GM12878 (cell line): ENCODE measurements around the gene STKLD1. TPM values are rescaled to one million over a fixed set of nuclear protein-coding genes. Genes with fewer than 3 reads are reported as not detected.
A peak's percentile ranks its signal among the peaks of the same experiment; 100 is the strongest.

Experiments
- ATF7 ChIP-seq: fragments of 450-650 bp; IDR thresholded peaks from 2 replicates; pipeline ENCODE4 v1.6.1; 2016; ENCODE audit warnings: low read depth, mild to moderate bottlenecking
- CREB1 ChIP-seq: IDR thresholded peaks from 2 replicates; pipeline ENCODE4 v1.6.1; 2012; ENCODE audit warnings: low read depth, mild to moderate bottlenecking, inconsistent platforms
- IKZF2 ChIP-seq, 2 experiments: fragments of 450-650 bp; IDR thresholded peaks; 2 replicates each; pipeline ENCODE4 v1.6.1; 2017; ENCODE audit warnings: mild to moderate bottlenecking in 2 of 2, moderate library complexity in 2 of 2
- PAX5 ChIP-seq: IDR thresholded peaks from 2 replicates; pipeline ENCODE4 v1.6.1; 2011; ENCODE audit warnings: low read depth, low read length, borderline replicate concordance
- POLR2A ChIP-seq: IDR thresholded peaks from 2 replicates; pipeline ENCODE4 v1.6.1; 2011; ENCODE audit warnings: low read depth, mild to moderate bottlenecking, low read length
- RAD21 ChIP-seq: IDR thresholded peaks from 2 replicates; pipeline ENCODE4 v1.6.1; 2011; ENCODE audit warnings: mild to moderate bottlenecking, low read depth, low read length, moderate library complexity; ENCODE audit not compliant: insufficient read depth
- RAD51 ChIP-seq: fragments of 450-650 bp; IDR thresholded peaks from 2 replicates; pipeline ENCODE4 v1.6.1; 2016; ENCODE audit warnings: moderate library complexity, mild to moderate bottlenecking, inconsistent platforms
- RB1 ChIP-seq: fragments of 450-650 bp; formaldehyde crosslinking; IDR thresholded peaks from 2 replicates; pipeline ENCODE4 v1.6.1; 2017; ENCODE audit warnings: mild to moderate bottlenecking, borderline replicate concordance
- SIX5 ChIP-seq: IDR thresholded peaks from 2 replicates; pipeline ENCODE4 v1.6.1; 2011; ENCODE audit warnings: mild to moderate bottlenecking, low read depth, low read length, moderate library complexity; ENCODE audit not compliant: severe bottlenecking
- SMAD1 ChIP-seq: fragments of 450-650 bp; IDR thresholded peaks from 2 replicates; pipeline ENCODE4 v1.6.1; 2018; ENCODE audit warnings: mild to moderate bottlenecking, low read depth; ENCODE audit not compliant: partially characterized antibody
- ZNF217 ChIP-seq: fragments of 450-650 bp; IDR thresholded peaks from 2 replicates; pipeline ENCODE4 v1.6.1; 2017; ENCODE audit warnings: antibody characterized with exemption, mild to moderate bottlenecking
- polyA plus RNA-seq, 11 experiments: library from polyadenylated mRNA; depleted of rRNA in 4 of 11; unstranded in 6 of 11; stranded (reverse) in 5 of 11; fragments of >200 nt; fragmentation: Nextera tagmentation in 4 of 11; fragmentation: Illumina TruSeq in 1 of 11; extraction: Ambion mirVana in 4 of 11; extraction: Trizol in 1 of 11; gene quantifications; 1 replicate in 1 of 11; 2 replicates in 10 of 11; pipeline versions ENCODE4 v1.2.1 to v1.2.3, GENCODE V29; 2011 to 2016; ENCODE audit warnings: inconsistent platforms in 2 of 11, missing spikeins in 2 of 11, low read depth in 1 of 11
- total RNA-seq, 4 experiments: library from RNA; depleted of rRNA in 3 of 4; stranded (reverse); fragments of >200 nt in 3 of 4; fragmentation: Illumina TruSeq in 1 of 4; extraction: Trizol in 1 of 4; gene quantifications; 2 replicates each; pipeline versions ENCODE4 v1.2.1 to v1.2.3, GENCODE V29; 2013 to 2021
- TF ChIP-seq, protein P1 (sequence below): IDR thresholded peaks from 2 replicates; pipeline ENCODE4 v1.6.1; 2011; ENCODE audit warnings: low read depth, mild to moderate bottlenecking, low read length, moderate library complexity, borderline replicate concordance; ENCODE audit errors: extremely low read depth
- TF ChIP-seq, protein P2 (sequence below): fragments of 450-650 bp; formaldehyde crosslinking; IDR thresholded peaks from 2 replicates; pipeline ENCODE4 v1.4.0; 2020; ENCODE audit warnings: mild to moderate bottlenecking, moderate library complexity
- TF ChIP-seq, protein P3 (sequence below): fragments of 450-650 bp; conservative IDR thresholded peaks from 2 replicates; pipeline ENCODE4 v1.6.1; 2017; ENCODE audit warnings: mild to moderate bottlenecking, moderate library complexity
- TF ChIP-seq, protein P4 (sequence below): IDR thresholded peaks from 2 replicates; pipeline ENCODE4 v1.6.1; 2012; ENCODE audit warnings: mild to moderate bottlenecking, low read depth, low read length
- TF ChIP-seq, protein P5 (sequence below): fragments of 450-650 bp; IDR thresholded peaks from 2 replicates; pipeline ENCODE4 v1.6.1; 2018; ENCODE audit warnings: borderline replicate concordance, mild to moderate bottlenecking; ENCODE audit not compliant: partially characterized antibody

The STKLD1 gene
- total and polyA plus RNA-seq, 10 of the 15 experiments (the other 5 are each of a cell fraction or from before 2014, with no cell fraction given) = 0.07 to 0.40 (median 0.29) TPM; not detected in 4

DNA sequence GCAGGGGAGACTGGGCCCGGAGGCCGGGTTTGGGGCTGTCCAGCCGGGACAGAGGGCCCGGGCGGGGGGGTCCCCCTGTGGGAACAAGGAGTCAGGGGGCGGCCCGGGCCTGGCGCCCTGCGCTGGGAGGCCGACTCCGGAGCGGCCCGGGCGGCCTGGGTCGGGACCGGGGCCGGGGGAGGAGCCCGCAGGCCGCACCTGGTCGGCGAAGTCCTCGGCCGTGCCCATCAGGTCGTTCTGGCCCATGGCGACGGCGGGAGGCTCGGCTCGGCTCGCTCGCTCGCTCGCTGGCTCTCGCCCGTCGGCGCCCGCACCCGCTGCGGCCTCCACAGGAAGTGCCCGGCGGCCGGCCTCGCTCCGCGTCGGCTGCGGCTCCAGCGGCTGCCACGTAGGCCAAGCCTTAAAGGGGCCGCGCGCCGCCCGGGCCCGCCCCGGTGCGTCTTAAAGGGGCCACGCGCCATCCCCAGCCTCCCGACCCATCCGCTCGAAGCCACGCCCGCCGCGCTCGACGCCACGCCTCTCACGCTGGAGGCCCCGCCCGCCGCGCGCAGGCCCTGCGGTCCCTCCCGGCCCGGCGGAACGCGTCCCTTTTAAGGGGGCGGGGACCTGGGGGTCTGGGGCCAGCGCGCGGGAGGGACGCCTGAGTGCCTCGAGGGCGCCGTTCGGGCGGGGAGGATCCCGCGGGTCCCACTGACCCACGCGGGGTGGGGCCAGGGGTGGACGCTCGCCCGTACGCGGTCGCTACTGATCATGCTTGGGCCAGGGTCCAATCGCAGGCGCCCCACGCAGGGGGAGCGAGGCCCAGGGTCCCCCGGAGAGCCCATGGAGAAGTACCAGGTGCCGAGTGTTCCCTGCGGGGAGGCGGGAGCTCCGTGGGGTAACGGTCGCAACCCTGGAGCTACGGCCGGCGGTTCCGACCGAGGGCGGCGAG, at the start of gene STKLD1, which contains the start of gene SURF4 (continued):
- TF ChIP-seq, protein P1, sequence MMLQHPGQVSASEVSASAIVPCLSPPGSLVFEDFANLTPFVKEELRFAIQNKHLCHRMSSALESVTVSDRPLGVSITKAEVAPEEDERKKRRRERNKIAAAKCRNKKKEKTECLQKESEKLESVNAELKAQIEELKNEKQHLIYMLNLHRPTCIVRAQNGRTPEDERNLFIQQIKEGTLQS = no peak
- TF ChIP-seq SIX5 (no peak), ATF7 (no peak), RAD21 (no peak), CREB1 (peak; percentile 68; the same call in 1 of the 2 replicates), RB1 (0 out of 2 replicates have a peak, but pooled peaks have one; percentile 52), RAD51 (no peak), ZNF217 (no peak; the same call in 1 of the 2 replicates), SMAD1 (no peak), IKZF2 (IDR thresholded peaks at IDR 0.05) (no peak), PAX5 (no peak), POLR2A (peak; percentile 97)
- TF ChIP-seq, protein P2, sequence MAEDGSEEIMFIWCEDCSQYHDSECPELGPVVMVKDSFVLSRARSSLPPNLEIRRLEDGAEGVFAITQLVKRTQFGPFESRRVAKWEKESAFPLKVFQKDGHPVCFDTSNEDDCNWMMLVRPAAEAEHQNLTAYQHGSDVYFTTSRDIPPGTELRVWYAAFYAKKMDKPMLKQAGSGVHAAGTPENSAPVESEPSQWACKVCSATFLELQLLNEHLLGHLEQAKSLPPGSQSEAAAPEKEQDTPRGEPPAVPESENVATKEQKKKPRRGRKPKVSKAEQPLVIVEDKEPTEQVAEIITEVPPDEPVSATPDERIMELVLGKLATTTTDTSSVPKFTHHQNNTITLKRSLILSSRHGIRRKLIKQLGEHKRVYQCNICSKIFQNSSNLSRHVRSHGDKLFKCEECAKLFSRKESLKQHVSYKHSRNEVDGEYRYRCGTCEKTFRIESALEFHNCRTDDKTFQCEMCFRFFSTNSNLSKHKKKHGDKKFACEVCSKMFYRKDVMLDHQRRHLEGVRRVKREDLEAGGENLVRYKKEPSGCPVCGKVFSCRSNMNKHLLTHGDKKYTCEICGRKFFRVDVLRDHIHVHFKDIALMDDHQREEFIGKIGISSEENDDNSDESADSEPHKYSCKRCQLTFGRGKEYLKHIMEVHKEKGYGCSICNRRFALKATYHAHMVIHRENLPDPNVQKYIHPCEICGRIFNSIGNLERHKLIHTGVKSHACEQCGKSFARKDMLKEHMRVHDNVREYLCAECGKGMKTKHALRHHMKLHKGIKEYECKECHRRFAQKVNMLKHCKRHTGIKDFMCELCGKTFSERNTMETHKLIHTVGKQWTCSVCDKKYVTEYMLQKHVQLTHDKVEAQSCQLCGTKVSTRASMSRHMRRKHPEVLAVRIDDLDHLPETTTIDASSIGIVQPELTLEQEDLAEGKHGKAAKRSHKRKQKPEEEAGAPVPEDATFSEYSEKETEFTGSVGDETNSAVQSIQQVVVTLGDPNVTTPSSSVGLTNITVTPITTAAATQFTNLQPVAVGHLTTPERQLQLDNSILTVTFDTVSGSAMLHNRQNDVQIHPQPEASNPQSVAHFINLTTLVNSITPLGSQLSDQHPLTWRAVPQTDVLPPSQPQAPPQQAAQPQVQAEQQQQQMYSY (CRISPR knock-in tag) = no peak
- TF ChIP-seq, protein P3, sequence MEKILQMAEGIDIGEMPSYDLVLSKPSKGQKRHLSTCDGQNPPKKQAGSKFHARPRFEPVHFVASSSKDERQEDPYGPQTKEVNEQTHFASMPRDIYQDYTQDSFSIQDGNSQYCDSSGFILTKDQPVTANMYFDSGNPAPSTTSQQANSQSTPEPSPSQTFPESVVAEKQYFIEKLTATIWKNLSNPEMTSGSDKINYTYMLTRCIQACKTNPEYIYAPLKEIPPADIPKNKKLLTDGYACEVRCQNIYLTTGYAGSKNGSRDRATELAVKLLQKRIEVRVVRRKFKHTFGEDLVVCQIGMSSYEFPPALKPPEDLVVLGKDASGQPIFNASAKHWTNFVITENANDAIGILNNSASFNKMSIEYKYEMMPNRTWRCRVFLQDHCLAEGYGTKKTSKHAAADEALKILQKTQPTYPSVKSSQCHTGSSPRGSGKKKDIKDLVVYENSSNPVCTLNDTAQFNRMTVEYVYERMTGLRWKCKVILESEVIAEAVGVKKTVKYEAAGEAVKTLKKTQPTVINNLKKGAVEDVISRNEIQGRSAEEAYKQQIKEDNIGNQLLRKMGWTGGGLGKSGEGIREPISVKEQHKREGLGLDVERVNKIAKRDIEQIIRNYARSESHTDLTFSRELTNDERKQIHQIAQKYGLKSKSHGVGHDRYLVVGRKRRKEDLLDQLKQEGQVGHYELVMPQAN = peak; percentile 96; the same call in 1 of the 2 replicates
- TF ChIP-seq, protein P4, sequence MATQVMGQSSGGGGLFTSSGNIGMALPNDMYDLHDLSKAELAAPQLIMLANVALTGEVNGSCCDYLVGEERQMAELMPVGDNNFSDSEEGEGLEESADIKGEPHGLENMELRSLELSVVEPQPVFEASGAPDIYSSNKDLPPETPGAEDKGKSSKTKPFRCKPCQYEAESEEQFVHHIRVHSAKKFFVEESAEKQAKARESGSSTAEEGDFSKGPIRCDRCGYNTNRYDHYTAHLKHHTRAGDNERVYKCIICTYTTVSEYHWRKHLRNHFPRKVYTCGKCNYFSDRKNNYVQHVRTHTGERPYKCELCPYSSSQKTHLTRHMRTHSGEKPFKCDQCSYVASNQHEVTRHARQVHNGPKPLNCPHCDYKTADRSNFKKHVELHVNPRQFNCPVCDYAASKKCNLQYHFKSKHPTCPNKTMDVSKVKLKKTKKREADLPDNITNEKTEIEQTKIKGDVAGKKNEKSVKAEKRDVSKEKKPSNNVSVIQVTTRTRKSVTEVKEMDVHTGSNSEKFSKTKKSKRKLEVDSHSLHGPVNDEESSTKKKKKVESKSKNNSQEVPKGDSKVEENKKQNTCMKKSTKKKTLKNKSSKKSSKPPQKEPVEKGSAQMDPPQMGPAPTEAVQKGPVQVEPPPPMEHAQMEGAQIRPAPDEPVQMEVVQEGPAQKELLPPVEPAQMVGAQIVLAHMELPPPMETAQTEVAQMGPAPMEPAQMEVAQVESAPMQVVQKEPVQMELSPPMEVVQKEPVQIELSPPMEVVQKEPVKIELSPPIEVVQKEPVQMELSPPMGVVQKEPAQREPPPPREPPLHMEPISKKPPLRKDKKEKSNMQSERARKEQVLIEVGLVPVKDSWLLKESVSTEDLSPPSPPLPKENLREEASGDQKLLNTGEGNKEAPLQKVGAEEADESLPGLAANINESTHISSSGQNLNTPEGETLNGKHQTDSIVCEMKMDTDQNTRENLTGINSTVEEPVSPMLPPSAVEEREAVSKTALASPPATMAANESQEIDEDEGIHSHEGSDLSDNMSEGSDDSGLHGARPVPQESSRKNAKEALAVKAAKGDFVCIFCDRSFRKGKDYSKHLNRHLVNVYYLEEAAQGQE = no peak
- TF ChIP-seq, protein P5, sequence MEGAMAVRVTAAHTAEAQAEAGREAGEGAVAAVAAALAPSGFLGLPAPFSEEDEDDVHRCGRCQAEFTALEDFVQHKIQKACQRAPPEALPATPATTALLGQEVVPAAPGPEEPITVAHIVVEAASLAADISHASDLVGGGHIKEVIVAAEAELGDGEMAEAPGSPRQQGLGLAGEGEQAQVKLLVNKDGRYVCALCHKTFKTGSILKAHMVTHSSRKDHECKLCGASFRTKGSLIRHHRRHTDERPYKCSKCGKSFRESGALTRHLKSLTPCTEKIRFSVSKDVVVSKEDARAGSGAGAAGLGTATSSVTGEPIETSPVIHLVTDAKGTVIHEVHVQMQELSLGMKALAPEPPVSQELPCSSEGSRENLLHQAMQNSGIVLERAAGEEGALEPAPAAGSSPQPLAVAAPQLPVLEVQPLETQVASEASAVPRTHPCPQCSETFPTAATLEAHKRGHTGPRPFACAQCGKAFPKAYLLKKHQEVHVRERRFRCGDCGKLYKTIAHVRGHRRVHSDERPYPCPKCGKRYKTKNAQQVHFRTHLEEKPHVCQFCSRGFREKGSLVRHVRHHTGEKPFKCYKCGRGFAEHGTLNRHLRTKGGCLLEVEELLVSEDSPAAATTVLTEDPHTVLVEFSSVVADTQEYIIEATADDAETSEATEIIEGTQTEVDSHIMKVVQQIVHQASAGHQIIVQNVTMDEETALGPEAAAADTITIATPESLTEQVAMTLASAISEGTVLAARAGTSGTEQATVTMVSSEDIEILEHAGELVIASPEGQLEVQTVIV = no peak
